K562 (cell line): Measurements from ENCODE around the gene PLCL1. TPM values are rescaled to one million over a fixed set of nuclear protein-coding genes. Genes with fewer than 3 reads are reported as not detected.

Experiments used
- ATAC-seq: fragments of 200-7000 bp; cut with Tn5 transposase; 3 replicates; pipeline ENCODE4 v1.9.1; 2020; ENCODE audit warnings: moderate library complexity
- BruUV-seq: library from RNA; stranded (reverse); fragments of 400-500 nt; replicated peaks from 2 replicates; lab custom pipeline; 2021; lab: Mats Ljungman, UMichigan
- CTCF ChIA-PET: fragments of 300-600 bp; formaldehyde crosslinking; extraction: SDS; loops from one replicate; lab custom pipeline; 2021; ENCODE audit warnings: low intra/inter-chr PET ratio; lab: Yijun Ruan, JAX
- POLR2A ChIA-PET: fragments of 300-600, 350-650 bp; sonication (Branson Sonifier 250); formaldehyde crosslinking; extraction: SDS; loops from one replicate; lab custom pipeline; 2021; ENCODE audit warnings: antibody characterized with exemption, inconsistent platforms; lab: Yijun Ruan, JAX
- DNase-seq, 4 experiments: peaks; one replicate each; pipeline versions ENCODE4 v3.0.0 to v3.0.0-alpha.2; 2011 to 2018; ENCODE audit warnings: low spot score in 3 of 4, mixed read lengths in 3 of 4; ENCODE audit errors: extremely low read depth in 1 of 4
- FAIRE-seq: peaks from 2 replicates; lab custom pipeline; 2011; peaks lifted over from hg19 to GRCh38; lab: Jason Lieb, UNC
- H2AFZ ChIP-seq: 2 replicates; pipeline ENCODE4 v1.6.0; 2011; ENCODE audit warnings: low read depth, low read length, control low read depth, inconsistent platforms
- H3K27ac ChIP-seq: fragments of 200-600 bp; 3 replicates; pipeline ENCODE4 v1.8.0; 2011; ENCODE audit warnings: low read depth, mild to moderate bottlenecking, control low read depth, inconsistent platforms, low read length, moderate library complexity, mixed read lengths; ENCODE audit errors: extremely low read depth
- H3K27me3 ChIP-seq, 2 experiments: fragments of 300-600 bp in 1 of 2; 2 replicates in 1 of 2; 3 replicates in 1 of 2; pipeline versions ENCODE4 v1.6.0 to v1.8.0; 2011; ENCODE audit warnings: inconsistent platforms in 2 of 2, low read length in 2 of 2, mild to moderate bottlenecking in 1 of 2, mixed read lengths in 1 of 2, moderate library complexity in 1 of 2; ENCODE audit not compliant: control insufficient read depth in 2 of 2, insufficient read depth in 2 of 2
- H3K36me3 ChIP-seq: fragments of 300-600 bp; 3 replicates; pipeline ENCODE4 v1.8.0; 2011; ENCODE audit warnings: mild to moderate bottlenecking, low read length, inconsistent platforms; ENCODE audit not compliant: control insufficient read depth, insufficient read depth
- H3K4me1 ChIP-seq, 2 experiments: fragments of 200-600 bp in 1 of 2; replicated peaks in 1 of 2; 2 replicates in 1 of 2; 3 replicates in 1 of 2; pipeline versions ENCODE4 v1.5.1 to v1.8.0; 2011; ENCODE audit warnings: inconsistent platforms in 2 of 2, low read length in 2 of 2, mild to moderate bottlenecking in 1 of 2, mixed read lengths in 1 of 2, moderate library complexity in 1 of 2; ENCODE audit not compliant: control insufficient read depth in 2 of 2, insufficient read depth in 2 of 2
- H3K4me2 ChIP-seq: 2 replicates; pipeline ENCODE4 v1.6.1; 2011; ENCODE audit warnings: low read length, control low read depth, inconsistent platforms, mixed read lengths; ENCODE audit not compliant: insufficient read depth
- H3K4me3 ChIP-seq: fragments of 200-600 bp; sonication (generic), shearing (Covaris generic); 2 replicates; pipeline ENCODE4 v1.5.1; 2016; ENCODE audit warnings: control low read depth, inconsistent platforms
- H3K79me2 ChIP-seq: fragments of 200-600 bp; 3 replicates; pipeline ENCODE4 v1.8.0; 2011; ENCODE audit warnings: low read length, inconsistent platforms; ENCODE audit not compliant: control insufficient read depth, insufficient read depth
- H3K9ac ChIP-seq, 2 experiments: 2 replicates each; pipeline versions ENCODE4 v1.6.0 to v1.6.1; 2011; ENCODE audit warnings: low read depth in 2 of 2, low read length in 2 of 2, control low read depth in 1 of 2, inconsistent platforms in 1 of 2, mild to moderate bottlenecking in 1 of 2, mixed read lengths in 1 of 2; ENCODE audit not compliant: insufficient read depth in 1 of 2
- H3K9me1 ChIP-seq: one replicate; pipeline ENCODE4 v1.6.0; 2011; ENCODE audit warnings: inconsistent platforms, mild to moderate bottlenecking, low read length, moderate library complexity; ENCODE audit not compliant: control insufficient read depth, insufficient read depth
- H3K9me3 ChIP-seq: replicated peaks from 2 replicates; pipeline ENCODE4 v1.5.1; 2011; ENCODE audit warnings: low read depth, low read length, inconsistent platforms; ENCODE audit not compliant: control insufficient read depth, insufficient read depth
- H4K20me1 ChIP-seq: replicated peaks from 2 replicates; pipeline ENCODE4 v1.6.1; 2011; ENCODE audit warnings: low read length, inconsistent platforms, mixed read lengths; ENCODE audit not compliant: control insufficient read depth, insufficient read depth
- HDGF ChIP-seq: fragments of 450-650 bp; IDR thresholded peaks from 2 replicates; pipeline ENCODE4 v1.6.1; 2016
- HNRNPUL1 ChIP-seq: fragments of 200-400 bp; formaldehyde crosslinking; IDR thresholded peaks from 2 replicates; pipeline ENCODE4 v1.6.1; 2017; ENCODE audit warnings: low read length
- LCOR ChIP-seq: sonication (generic); formaldehyde crosslinking; IDR thresholded peaks from 2 replicates; pipeline ENCODE4 v1.8.0; 2022; ENCODE audit warnings: mild to moderate bottlenecking, missing genetic modification reagents
- NELFE ChIP-seq: IDR thresholded peaks from 2 replicates; pipeline ENCODE4 v1.6.1; 2011; ENCODE audit warnings: mild to moderate bottlenecking; ENCODE audit not compliant: insufficient read depth, insufficient read length
- RAD21 ChIP-seq, 2 experiments: fragments of 250-450 bp in 1 of 2; fragments of 450-650 bp in 1 of 2; sonication (Bioruptor Pico) in 1 of 2; formaldehyde crosslinking in 1 of 2; IDR thresholded peaks in 1 of 2; conservative IDR thresholded peaks in 1 of 2; 2 replicates each; pipeline versions ENCODE4 v1.4.0 to v1.8.0; 2020 to 2022; ENCODE audit warnings: mild to moderate bottlenecking in 2 of 2, moderate library complexity in 1 of 2
- TCF7 ChIP-seq: sonication (generic); IDR thresholded peaks from 2 replicates; pipeline ENCODE4 v1.6.1; 2016; ENCODE audit warnings: antibody characterized with exemption, borderline replicate concordance
- WGBS: fragments of 100-300 bp; shearing (Covaris generic); methylation state at CpG from one replicate; pipeline ENCODE4 v1.1.6; 2016; ENCODE audit warnings: low coverage, mixed read lengths; ENCODE audit not compliant: insufficient coverage; ENCODE audit errors: missing lambda C conversion rate; 5-methylcytosine and 5-hydroxymethylcytosine counted together
- in situ Hi-C: fragments of 300-500 bp; cut with MboI; formaldehyde crosslinking; loops from 4 replicates; pipeline ENCODE4 v1.15.0; 2018; ENCODE audit warnings: inconsistent platforms, mixed read lengths
- intact Hi-C: fragments of 100-400 bp; cut with micrococcal nuclease; formaldehyde crosslinking; loops from 2 replicates; pipeline ENCODE4 v1.14.2; 2022
- polyA plus RNA-seq, 8 experiments: library from polyadenylated mRNA; depleted of rRNA in 4 of 8; stranded (reverse) in 5 of 8; unstranded in 3 of 8; fragments of >200 nt; fragmentation: Nextera tagmentation in 2 of 8; fragmentation: Illumina TruSeq in 1 of 8; extraction: Ambion mirVana in 2 of 8; extraction: Trizol in 1 of 8; gene quantifications; 2 replicates each; pipeline versions ENCODE4 v1.2.1 to v1.2.3, GENCODE V29; 2011 to 2014; ENCODE audit warnings: inconsistent platforms in 1 of 8, missing spikeins in 1 of 8
- total RNA-seq, 7 experiments: library from RNA; depleted of rRNA in 6 of 7; stranded (reverse); fragments of >200 nt in 6 of 7; fragmentation: Illumina TruSeq in 2 of 7; extraction: Trizol in 2 of 7; gene quantifications; 2 replicates each; pipeline versions ENCODE4 v1.2.1 to v1.2.3, GENCODE V29; 2011 to 2021; ENCODE audit warnings: low replicate concordance in 1 of 7
- TF ChIP-seq, protein P1 (sequence below): fragments of 450-650 bp; IDR thresholded peaks from 2 replicates; pipeline ENCODE4 v1.6.1; 2016
- TF ChIP-seq, protein P2 (sequence below): fragments of 200-800 bp; sonication (Bioruptor generic); IDR thresholded peaks from 2 replicates; pipeline ENCODE4 v1.6.1; 2017; ENCODE audit warnings: missing genetic modification characterization, missing compliant biosample characterization
- TF ChIP-seq, protein P3 (sequence below): fragments of 450-650 bp; formaldehyde crosslinking; IDR thresholded peaks from 2 replicates; pipeline ENCODE4 v1.4.0; 2020; ENCODE audit warnings: mild to moderate bottlenecking, moderate library complexity
- TF ChIP-seq, protein P4 (sequence below): sonication (generic); formaldehyde crosslinking; IDR thresholded peaks from 2 replicates; pipeline ENCODE4 v1.8.0; 2022; ENCODE audit warnings: mild to moderate bottlenecking, missing genetic modification reagents
- TF ChIP-seq, protein P5 (sequence below): IDR thresholded peaks from 3 replicates; pipeline ENCODE4 v1.6.1; 2011; ENCODE audit warnings: borderline replicate concordance, mild to moderate bottlenecking; ENCODE audit not compliant: insufficient read length, insufficient read depth
- TF ChIP-seq, protein P6 (sequence below), 3 experiments: IDR thresholded peaks in 2 of 3; conservative IDR thresholded peaks in 1 of 3; 2 replicates each; pipeline ENCODE4 v1.5.1; 2011 to 2012; ENCODE audit warnings: low read length in 3 of 3, mild to moderate bottlenecking in 3 of 3, control low read depth in 2 of 3, improper control_type of control experiment in 1 of 3, inconsistent platforms in 1 of 3, low read depth in 1 of 3, mixed read lengths in 1 of 3, moderate library complexity in 1 of 3; ENCODE audit not compliant: insufficient read depth in 2 of 3

PLCL1 gene
- total and polyA plus RNA-seq, 9 of the 15 experiments (the other 6 are each of a cell fraction or from before 2014, with no cell fraction given) = 2.0 to 17.7 (median 8.6) TPM

DNA sequence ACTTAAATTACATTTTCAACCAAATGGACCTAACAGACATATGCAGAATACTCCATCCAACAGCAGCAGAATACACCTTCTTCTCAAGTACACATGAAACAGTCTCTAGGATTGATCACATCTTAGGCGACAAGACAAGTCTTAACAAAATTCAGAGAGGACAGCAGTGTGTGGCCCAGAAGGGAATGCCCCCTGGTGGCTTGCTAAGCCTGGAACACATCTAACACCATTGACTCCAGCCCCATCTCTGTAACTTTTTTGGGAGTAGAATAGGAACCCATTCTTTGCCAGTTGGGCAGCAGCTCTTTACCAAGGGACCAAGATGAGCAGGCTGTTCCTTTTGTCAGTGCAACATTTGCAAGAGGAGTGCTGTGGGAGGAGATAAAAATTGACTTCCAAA, 249.9 kb downstream of the PLCL1 start:
- Histone ChIP-seq H2AFZ (no peak overlapping the region), H3K9me1 (no peaks in the 10 kb centered on the region), H3K27me3 (no peaks in the 10 kb centered on the region), H3K36me3 (no peaks in the 10 kb centered on the region), H3K27ac (no peak overlapping the region), H3K4me1 (peaks cover 3 to 10% of the 10 kb centered on the region in 2 experiments; a peak in 4 of 5 replicates), H3K4me2 (no peak overlapping the region), H3K9ac (no peak overlapping the region), H3K9me3 (no peaks in the 10 kb centered on the region), H4K20me1 (no peaks in the 10 kb centered on the region), H3K79me2 (peaks cover 39% of the 10 kb centered on the region; the same call in 2 of the 3 replicates), H3K4me3 (no peak overlapping the region)
- BruUV-seq = no TSS peak
- in situ Hi-C loops = no loop called here
- DNase-seq (peak; percentile 21 to 72 (median 48)), ATAC-seq (peak; percentile 96), FAIRE-seq (peak; percentile 93)
- POLR2A ChIA-PET = interaction anchor here (0.7 kb wide), 1 partner anchor 347 kb away, joined by 3 read pairs; no protein-coding TSS in a partner anchor
- intact Hi-C loops = loop anchor here (1.0 to 5.0 kb wide), 3 partner anchors 127 to 249 kb away; no protein-coding TSS in a partner anchor
- WGBS = 19% methylated on average over 1 of the region's 1 CpG
- CTCF ChIA-PET = interaction anchor here (0.8 kb wide), 1 partner anchor 202 kb away, joined by 3 read pairs; no protein-coding TSS in a partner anchor
- no peak for TF ChIP-seq HDGF
- peak; percentile 62 to 76 for TF ChIP-seq RAD21 (CRISPR knock-in tag; conservative IDR thresholded peaks at IDR 0.05 in 1 of 2, IDR thresholded peaks at IDR 0.05 in 1 of 2)
- TF ChIP-seq, protein P1, sequence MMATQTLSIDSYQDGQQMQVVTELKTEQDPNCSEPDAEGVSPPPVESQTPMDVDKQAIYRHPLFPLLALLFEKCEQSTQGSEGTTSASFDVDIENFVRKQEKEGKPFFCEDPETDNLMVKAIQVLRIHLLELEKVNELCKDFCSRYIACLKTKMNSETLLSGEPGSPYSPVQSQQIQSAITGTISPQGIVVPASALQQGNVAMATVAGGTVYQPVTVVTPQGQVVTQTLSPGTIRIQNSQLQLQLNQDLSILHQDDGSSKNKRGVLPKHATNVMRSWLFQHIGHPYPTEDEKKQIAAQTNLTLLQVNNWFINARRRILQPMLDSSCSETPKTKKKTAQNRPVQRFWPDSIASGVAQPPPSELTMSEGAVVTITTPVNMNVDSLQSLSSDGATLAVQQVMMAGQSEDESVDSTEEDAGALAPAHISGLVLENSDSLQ = no peak
- TF ChIP-seq, protein P2, sequence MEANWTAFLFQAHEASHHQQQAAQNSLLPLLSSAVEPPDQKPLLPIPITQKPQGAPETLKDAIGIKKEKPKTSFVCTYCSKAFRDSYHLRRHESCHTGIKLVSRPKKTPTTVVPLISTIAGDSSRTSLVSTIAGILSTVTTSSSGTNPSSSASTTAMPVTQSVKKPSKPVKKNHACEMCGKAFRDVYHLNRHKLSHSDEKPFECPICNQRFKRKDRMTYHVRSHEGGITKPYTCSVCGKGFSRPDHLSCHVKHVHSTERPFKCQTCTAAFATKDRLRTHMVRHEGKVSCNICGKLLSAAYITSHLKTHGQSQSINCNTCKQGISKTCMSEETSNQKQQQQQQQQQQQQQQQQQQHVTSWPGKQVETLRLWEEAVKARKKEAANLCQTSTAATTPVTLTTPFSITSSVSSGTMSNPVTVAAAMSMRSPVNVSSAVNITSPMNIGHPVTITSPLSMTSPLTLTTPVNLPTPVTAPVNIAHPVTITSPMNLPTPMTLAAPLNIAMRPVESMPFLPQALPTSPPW = no peak
- TF ChIP-seq, protein P3, sequence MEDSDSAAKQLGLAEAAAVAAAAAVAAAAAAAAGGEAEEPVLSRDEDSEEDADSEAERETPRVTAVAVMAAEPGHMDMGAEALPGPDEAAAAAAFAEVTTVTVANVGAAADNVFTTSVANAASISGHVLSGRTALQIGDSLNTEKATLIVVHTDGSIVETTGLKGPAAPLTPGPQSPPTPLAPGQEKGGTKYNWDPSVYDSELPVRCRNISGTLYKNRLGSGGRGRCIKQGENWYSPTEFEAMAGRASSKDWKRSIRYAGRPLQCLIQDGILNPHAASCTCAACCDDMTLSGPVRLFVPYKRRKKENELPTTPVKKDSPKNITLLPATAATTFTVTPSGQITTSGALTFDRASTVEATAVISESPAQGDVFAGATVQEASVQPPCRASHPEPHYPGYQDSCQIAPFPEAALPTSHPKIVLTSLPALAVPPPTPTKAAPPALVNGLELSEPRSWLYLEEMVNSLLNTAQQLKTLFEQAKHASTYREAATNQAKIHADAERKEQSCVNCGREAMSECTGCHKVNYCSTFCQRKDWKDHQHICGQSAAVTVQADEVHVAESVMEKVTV = 0 out of 2 replicates have a peak, but pooled peaks have one; percentile 25
- no peak for TF ChIP-seq HNRNPUL1
- no peak for TF ChIP-seq TCF7
- TF ChIP-seq, protein P4, sequence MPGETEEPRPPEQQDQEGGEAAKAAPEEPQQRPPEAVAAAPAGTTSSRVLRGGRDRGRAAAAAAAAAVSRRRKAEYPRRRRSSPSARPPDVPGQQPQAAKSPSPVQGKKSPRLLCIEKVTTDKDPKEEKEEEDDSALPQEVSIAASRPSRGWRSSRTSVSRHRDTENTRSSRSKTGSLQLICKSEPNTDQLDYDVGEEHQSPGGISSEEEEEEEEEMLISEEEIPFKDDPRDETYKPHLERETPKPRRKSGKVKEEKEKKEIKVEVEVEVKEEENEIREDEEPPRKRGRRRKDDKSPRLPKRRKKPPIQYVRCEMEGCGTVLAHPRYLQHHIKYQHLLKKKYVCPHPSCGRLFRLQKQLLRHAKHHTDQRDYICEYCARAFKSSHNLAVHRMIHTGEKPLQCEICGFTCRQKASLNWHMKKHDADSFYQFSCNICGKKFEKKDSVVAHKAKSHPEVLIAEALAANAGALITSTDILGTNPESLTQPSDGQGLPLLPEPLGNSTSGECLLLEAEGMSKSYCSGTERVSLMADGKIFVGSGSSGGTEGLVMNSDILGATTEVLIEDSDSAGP = no peak
- TF ChIP-seq LCOR (CRISPR knock-in tag) = 0 out of 2 replicates have a peak, but pooled peaks have one; percentile 24
- TF ChIP-seq, protein P5, sequence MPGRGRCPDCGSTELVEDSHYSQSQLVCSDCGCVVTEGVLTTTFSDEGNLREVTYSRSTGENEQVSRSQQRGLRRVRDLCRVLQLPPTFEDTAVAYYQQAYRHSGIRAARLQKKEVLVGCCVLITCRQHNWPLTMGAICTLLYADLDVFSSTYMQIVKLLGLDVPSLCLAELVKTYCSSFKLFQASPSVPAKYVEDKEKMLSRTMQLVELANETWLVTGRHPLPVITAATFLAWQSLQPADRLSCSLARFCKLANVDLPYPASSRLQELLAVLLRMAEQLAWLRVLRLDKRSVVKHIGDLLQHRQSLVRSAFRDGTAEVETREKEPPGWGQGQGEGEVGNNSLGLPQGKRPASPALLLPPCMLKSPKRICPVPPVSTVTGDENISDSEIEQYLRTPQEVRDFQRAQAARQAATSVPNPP = no peak
- no peak for TF ChIP-seq NELFE
- TF ChIP-seq, protein P6, sequence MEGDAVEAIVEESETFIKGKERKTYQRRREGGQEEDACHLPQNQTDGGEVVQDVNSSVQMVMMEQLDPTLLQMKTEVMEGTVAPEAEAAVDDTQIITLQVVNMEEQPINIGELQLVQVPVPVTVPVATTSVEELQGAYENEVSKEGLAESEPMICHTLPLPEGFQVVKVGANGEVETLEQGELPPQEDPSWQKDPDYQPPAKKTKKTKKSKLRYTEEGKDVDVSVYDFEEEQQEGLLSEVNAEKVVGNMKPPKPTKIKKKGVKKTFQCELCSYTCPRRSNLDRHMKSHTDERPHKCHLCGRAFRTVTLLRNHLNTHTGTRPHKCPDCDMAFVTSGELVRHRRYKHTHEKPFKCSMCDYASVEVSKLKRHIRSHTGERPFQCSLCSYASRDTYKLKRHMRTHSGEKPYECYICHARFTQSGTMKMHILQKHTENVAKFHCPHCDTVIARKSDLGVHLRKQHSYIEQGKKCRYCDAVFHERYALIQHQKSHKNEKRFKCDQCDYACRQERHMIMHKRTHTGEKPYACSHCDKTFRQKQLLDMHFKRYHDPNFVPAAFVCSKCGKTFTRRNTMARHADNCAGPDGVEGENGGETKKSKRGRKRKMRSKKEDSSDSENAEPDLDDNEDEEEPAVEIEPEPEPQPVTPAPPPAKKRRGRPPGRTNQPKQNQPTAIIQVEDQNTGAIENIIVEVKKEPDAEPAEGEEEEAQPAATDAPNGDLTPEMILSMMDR (IDR thresholded peaks at IDR 0.05 in 2 of 3, conservative IDR thresholded peaks at IDR 0.05 in 1 of 3; ENCODE audit: insufficient read depth in 2 of 3, low read depth in 1 of 3, low read length in 3 of 3) = peak; percentile 59 to 66 (median 61)
